Upper lobe of left lung (tissue), 6 donors: ENCODE data around the gene EML1. TPM values are rescaled to one million over a fixed set of nuclear protein-coding genes. Genes with fewer than 3 reads are reported as not detected.

ENCODE experiments used
- ATAC-seq, 2 donors: fragments of 200-7000 bp; cut with Tn5 transposase; one replicate each; pipeline ENCODE4 v1.9.1; 2022; ENCODE audit warnings: mild to moderate bottlenecking in 2 of 2, moderate library complexity in 2 of 2; ENCODE audit not compliant: low FRiP score in 2 of 2
- DNase-seq, 2 donors: peaks; one replicate each; pipeline ENCODE4 v3.0.0-alpha.2; 2019 to 2020
- H3K27ac ChIP-seq, 4 donors: fragments of 200-600 bp; sonication (generic); one replicate each; pipeline ENCODE4 v1.5.1; 2016 to 2019
- H3K27me3 ChIP-seq, 4 donors: fragments of 200-600 bp; sonication (generic); one replicate each; pipeline ENCODE4 v1.5.1; 2017 to 2019
- H3K36me3 ChIP-seq, 4 donors: fragments of 200-600 bp; sonication (generic); one replicate each; pipeline ENCODE4 v1.5.1; 2016 to 2019
- H3K4me1 ChIP-seq, 4 donors: fragments of 200-600 bp; sonication (generic); one replicate each; pipeline ENCODE4 v1.5.1; 2018 to 2019
- H3K4me3 ChIP-seq, 4 donors: fragments of 200-600 bp; sonication (generic); one replicate each; pipeline ENCODE4 v1.5.1; 2017 to 2019; ENCODE audit warnings: mild to moderate bottlenecking in 2 of 4, moderate library complexity in 1 of 4
- H3K9me3 ChIP-seq, 4 donors: fragments of 200-600 bp; sonication (generic); one replicate each; pipeline ENCODE4 v1.5.1; 2018 to 2019
- CTCF ChIP-seq, 6 experiments: fragments of 450-650 bp in 4 of 6; fragments of 200-600 bp in 2 of 6; sonication (generic) in 2 of 6; IDR thresholded peaks; one replicate each; pipeline ENCODE4 v1.5.1; 2016 to 2019; ENCODE audit warnings: antibody characterized with exemption in 6 of 6
- EP300 ChIP-seq, 4 donors: sonication (generic); formaldehyde crosslinking; IDR thresholded peaks; one replicate each; pipeline ENCODE4 v1.5.1; 2017; ENCODE audit warnings: antibody characterized with exemption in 4 of 4, control low read depth in 2 of 4
- POLR2A ChIP-seq, 4 donors: fragments of 450-650 bp; IDR thresholded peaks; one replicate each; pipeline ENCODE4 v1.5.1; 2016 to 2017; ENCODE audit warnings: antibody characterized with exemption in 4 of 4, mild to moderate bottlenecking in 2 of 4
- POLR2AphosphoS5 ChIP-seq, 2 donors: sonication (generic); formaldehyde crosslinking; IDR thresholded peaks; one replicate each; pipeline ENCODE4 v1.5.1; 2017; ENCODE audit warnings: antibody characterized with exemption in 2 of 2
- WGBS, 2 donors: methylation state at CpG; one replicate each; pipeline ENCODE4 v1.1.5; 2017 to 2018; 5-methylcytosine and 5-hydroxymethylcytosine counted together
- total RNA-seq, 6 donors: library from RNA; depleted of rRNA in 4 of 6; stranded (reverse); fragments of >200 nt in 4 of 6; gene quantifications; one replicate each; pipeline versions ENCODE4 v1.1.0 to v1.2.1, GENCODE V29; 2016 to 2021
- donor health status: DM: no; HTN: no; CAD: no; lungs with moderate emphysema.
- donor health status: DM: no; HTN: yes; CAD: no; lungs with severe emphysema.

The EML1 gene
- total RNA-seq, 6 donors from 2014 or later: 22.2 to 55.5 (median 36.4) TPM

DNA sequence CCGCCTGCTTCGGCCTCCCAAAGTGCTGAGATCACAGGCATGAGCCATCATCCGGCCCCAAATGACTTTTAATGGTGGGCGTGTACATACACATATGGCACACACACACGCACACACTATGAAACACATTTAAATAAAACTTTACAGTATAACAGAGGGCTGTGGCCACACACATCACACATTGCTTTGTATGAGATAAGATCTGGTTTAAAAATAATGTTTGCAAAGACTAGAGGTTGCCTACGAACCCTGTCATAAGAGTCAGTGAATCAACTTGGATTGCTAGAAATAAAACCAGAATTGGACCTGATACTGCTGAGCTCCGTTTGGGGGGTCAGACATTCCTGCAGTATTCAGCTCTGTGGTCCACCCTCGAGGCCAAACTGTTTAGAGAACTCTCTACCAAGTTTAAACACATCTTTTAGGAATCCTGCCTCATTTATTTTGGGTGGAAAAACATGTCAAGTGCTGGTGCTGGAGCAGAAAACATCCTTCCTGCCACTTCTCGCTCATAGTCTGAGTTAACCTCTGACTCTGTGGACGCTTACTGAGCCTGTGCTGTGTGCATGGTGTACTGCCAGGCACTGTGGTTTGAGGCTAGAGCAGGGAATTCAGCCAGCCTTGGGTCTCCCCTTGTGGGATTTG, 47.8 kb upstream of the EML1 start:
- peak; percentile 34 to 69 for ATAC-seq
- peaks cover 42 to 49% (median 49%) of the 10 kb centered on the region in 4 donors for H3K4me1 ChIP-seq
- DNase-seq: no peak
- no peaks in the 10 kb centered on the region for H3K9me3 ChIP-seq
- no peaks in the 10 kb centered on the region for H3K36me3 ChIP-seq
- peak overlapping the region; percentile 66 to 86 (median 76) for H3K27ac ChIP-seq
- no peaks in the 10 kb centered on the region for H3K27me3 ChIP-seq
- H3K4me3 ChIP-seq: no peak overlapping the region
- TF ChIP-seq EP300 (IDR thresholded peaks at IDR 0.05) (no peak), CTCF (IDR thresholded peaks at IDR 0.05) (no peak), POLR2A (IDR thresholded peaks at IDR 0.05) (no peak), POLR2AphosphoS5 (IDR thresholded peaks at IDR 0.05) (no peak)
- 41 to 51% methylated on average over 10 of the region's 10 CpGs for WGBS, 2 donors

GRCh38 chr14:99747167-99747566, 46.0 kb upstream of the EML1 start:
- no peak for ATAC-seq
- peak overlapping the region; percentile 66 to 86 (median 76) for H3K27ac ChIP-seq
- H3K9me3 ChIP-seq: no peaks in the 10 kb centered on the region
- H3K4me3 ChIP-seq: peak overlapping the region in 1 of 4 donors; percentile 18
- H3K4me1 ChIP-seq: peaks cover 47 to 60% (median 52%) of the 10 kb centered on the region in 4 donors
- no peaks in the 10 kb centered on the region for H3K27me3 ChIP-seq
- no peaks in the 10 kb centered on the region for H3K36me3 ChIP-seq
- WGBS, 2 donors: 70 to 76% methylated on average over 7 of the region's 7 CpGs
- TF ChIP-seq CTCF (IDR thresholded peaks at IDR 0.05): no peak
- no peak for TF ChIP-seq POLR2AphosphoS5 (IDR thresholded peaks at IDR 0.05)
- TF ChIP-seq POLR2A (IDR thresholded peaks at IDR 0.05): no peak
- no peak for TF ChIP-seq EP300 (IDR thresholded peaks at IDR 0.05)
- DNase-seq: no peak

DNA sequence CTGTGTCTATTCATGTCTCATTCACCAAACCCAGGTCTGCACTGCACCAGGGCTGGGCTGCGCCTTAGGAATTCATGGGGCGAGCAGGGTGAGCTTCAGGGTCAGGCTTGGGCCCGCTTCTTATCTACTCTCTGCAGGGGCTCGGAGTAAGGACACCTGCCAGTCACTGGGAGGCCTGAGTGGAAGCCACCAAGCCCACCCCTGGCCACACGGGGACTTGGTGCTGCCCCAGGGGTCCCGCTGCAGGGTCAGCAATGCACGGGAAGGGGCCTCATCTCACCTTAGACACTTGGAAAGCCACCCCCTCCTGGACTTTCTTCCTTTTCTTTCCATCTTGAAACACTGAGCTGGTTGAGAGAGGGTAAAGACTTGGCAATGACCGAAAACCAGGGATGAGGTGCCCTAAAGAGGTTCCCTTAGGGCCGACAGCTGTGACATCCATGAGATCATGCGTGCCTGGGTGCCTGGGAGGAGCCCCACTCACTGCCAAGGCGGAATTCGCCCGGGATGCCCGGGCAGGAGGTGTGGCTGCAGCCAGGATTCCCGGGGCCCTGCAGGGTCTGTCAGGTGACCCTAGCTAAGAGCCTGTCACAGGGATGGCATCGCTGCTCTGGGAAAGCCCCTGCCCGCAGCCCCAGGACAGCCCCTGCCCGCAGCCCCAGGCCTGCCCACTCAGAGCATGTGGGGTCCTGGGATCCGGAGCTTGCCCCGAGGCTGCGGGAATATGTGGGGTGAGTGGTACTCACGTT, 45.5 kb upstream of the EML1 start:
- Histone ChIP-seq H3K9me3 (no peaks in the 10 kb centered on the region), H3K36me3 (no peaks in the 10 kb centered on the region), H3K4me3 (no peak overlapping the region), H3K27me3 (no peaks in the 10 kb centered on the region), H3K4me1 (peaks cover 53 to 66% (median 58%) of the 10 kb centered on the region in 4 donors), H3K27ac (peak overlapping the region; percentile 66 to 86 (median 76))
- DNase-seq: peak in 1 of 2 donors; percentile 66
- no peak for ATAC-seq
- 80 to 81% methylated on average over 7 to 22 of the region's 22 CpGs for WGBS, 2 donors
- no peak for TF ChIP-seq POLR2A (IDR thresholded peaks at IDR 0.05)
- no peak for TF ChIP-seq EP300 (IDR thresholded peaks at IDR 0.05)
- TF ChIP-seq POLR2AphosphoS5 (IDR thresholded peaks at IDR 0.05): no peak
- TF ChIP-seq CTCF (IDR thresholded peaks at IDR 0.05): no peak

- Histone ChIP-seq H3K9me3 (no peaks in the 10 kb centered on the region), H3K4me3 (no peak overlapping the region), H3K27me3 (no peaks in the 10 kb centered on the region), H3K36me3 (no peaks in the 10 kb centered on the region), H3K27ac (peak overlapping the region in 2 of 4 donors; percentile 78 to 86), H3K4me1 (peaks cover 59 to 74% (median 65%) of the 10 kb centered on the region in 4 donors)
- no peak for ATAC-seq
- 63 to 76% methylated on average over 9 of the region's 9 CpGs for WGBS, 2 donors
- DNase-seq: no peak
- TF ChIP-seq CTCF (IDR thresholded peaks at IDR 0.05) (no peak), EP300 (IDR thresholded peaks at IDR 0.05) (no peak), POLR2AphosphoS5 (IDR thresholded peaks at IDR 0.05) (no peak), POLR2A (IDR thresholded peaks at IDR 0.05) (no peak)
Measured at GRCh38 chr14:99748529-99748928, 44.7 kb upstream of the EML1 start.
